Neuron (in vitro differentiated cells): ENCODE data around the gene THADA.

Source experiments
- H2AFZ ChIP-seq: one replicate; pipeline ENCODE4 v1.6.1; 2013; ENCODE audit warnings: low read depth, mild to moderate bottlenecking, inconsistent platforms, low read length, moderate library complexity
- H3K27me3 ChIP-seq: one replicate; pipeline ENCODE4 v1.6.1; 2013; ENCODE audit warnings: low read length; ENCODE audit not compliant: insufficient read depth
- H3K36me3 ChIP-seq: one replicate; pipeline ENCODE4 v1.6.1; 2013; ENCODE audit warnings: low read length; ENCODE audit not compliant: insufficient read depth
- H3K4me1 ChIP-seq: one replicate; pipeline ENCODE4 v1.6.1; 2013; ENCODE audit warnings: low read length; ENCODE audit not compliant: insufficient read depth
- H3K4me3 ChIP-seq: 2 replicates; pipeline ENCODE4 v1.5.1; 2013; ENCODE audit warnings: mild to moderate bottlenecking, low read length, moderate library complexity
- H3K9me3 ChIP-seq: one replicate; pipeline ENCODE4 v1.6.1; 2013; ENCODE audit warnings: low read length

THADA gene

DNA sequence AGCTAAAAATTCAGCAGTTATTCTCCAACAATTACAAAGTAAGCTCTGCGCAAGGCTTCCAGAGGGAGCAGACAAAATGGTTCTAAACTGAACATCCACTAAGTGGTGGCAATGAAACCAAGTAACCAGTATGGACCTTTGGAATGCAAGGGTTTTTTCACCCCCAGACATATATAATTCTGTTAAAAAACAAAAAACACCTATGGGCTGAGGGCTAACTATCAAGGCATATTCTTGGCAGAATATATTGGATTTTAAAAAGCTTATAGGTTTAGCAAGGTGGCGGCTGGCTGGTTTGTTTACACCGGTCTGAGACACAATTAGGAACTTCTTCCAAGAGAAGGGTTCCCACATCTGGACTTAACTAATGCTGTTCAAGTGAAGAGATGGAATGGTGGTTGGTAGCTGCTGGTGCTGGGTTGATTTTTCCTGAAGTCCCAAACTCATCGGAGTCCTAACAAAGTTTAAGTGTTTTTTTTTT, 372.3 kb downstream of the THADA start:
- H3K27me3 ChIP-seq: no peaks in the 10 kb centered on the region
- H2AFZ ChIP-seq: no peak overlapping the region
- H3K9me3 ChIP-seq: no peaks in the 10 kb centered on the region
- peaks cover 54% of the 10 kb centered on the region for H3K4me1 ChIP-seq
- H3K4me3 ChIP-seq: peak overlapping the region; percentile 79
- peaks cover 19% of the 10 kb centered on the region for H3K36me3 ChIP-seq

DNA sequence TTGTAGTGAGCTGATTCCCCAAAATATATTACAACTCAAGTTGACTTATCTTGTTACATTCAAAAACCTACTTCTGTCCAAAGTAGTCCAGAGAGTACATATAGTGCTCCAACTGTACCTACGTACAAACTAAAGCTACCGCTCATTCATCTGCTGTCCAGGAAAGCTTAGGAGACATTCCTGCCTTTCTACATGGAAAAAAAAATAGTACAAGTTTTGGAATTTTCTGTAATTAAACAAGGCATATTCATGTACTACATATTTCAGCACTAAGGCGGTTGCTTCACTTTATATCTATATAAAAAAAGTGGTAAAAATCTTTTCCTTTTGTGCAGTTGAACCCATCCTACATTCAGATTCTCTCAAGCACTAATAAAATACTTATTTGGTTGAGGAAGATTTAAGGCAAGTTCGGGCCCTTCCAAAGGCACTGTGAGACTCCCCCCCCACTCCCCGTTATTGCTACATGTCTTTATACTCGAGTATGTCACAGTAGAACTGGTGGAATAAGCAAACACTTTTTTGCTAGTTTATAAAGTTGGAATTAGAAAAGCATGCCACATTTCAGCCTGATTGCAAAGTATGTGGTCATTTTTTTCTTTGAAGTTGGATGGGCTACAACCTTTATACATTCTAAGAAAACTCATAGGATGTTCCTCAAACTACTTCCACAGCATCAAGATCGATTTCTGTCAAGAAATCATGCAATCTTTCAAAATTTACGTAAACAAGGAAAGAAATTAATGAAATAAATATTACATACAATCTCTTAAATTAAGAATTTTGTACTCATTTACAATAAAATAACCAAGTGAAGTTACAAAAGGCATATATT, 373.1 kb downstream of the THADA start:
- no peaks in the 10 kb centered on the region for H3K27me3 ChIP-seq
- no peak overlapping the region for H2AFZ ChIP-seq
- no peaks in the 10 kb centered on the region for H3K9me3 ChIP-seq
- peaks cover 19% of the 10 kb centered on the region for H3K36me3 ChIP-seq
- H3K4me1 ChIP-seq: peaks cover 55% of the 10 kb centered on the region
- H3K4me3 ChIP-seq: peak overlapping the region; percentile 79

DNA sequence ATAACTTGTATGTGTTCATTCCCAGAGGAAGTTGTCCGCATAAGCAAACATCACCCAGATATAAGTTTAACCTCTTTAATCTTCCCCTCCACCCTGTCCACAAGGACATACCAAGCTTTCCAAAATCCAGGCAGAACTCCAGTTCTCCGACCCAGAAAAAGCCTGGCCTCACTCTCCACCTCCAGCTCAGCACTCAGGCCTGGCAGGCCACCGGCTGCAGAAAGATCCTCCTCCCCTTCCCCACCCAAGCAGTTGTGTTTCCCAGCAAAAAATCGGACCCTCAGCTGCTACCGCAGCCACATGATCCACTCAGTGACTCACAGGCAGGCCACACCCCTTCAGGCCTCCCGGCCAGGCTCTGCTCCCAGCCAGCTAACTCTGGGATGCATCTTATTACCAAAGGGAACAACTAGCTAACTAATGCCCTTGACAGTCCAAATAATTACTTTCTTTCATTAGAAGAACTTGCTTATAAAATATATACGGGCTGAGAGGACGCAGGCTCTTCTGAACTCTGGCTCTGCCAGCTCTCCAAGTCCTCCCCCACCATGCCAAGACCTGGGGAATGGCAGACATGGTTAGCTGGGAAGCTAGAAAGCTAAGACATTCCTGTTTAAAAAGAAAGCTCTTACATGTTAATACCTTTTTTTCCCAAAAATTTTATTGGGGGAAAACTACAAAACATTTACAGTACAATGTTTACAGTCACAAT, 373.9 kb downstream of the THADA start:
- Histone ChIP-seq H3K27me3 (no peaks in the 10 kb centered on the region), H3K9me3 (no peaks in the 10 kb centered on the region), H2AFZ (no peak overlapping the region), H3K4me1 (peaks cover 58% of the 10 kb centered on the region), H3K36me3 (peaks cover 19% of the 10 kb centered on the region), H3K4me3 (peak overlapping the region; percentile 79)

GRCh38 chr2:43221124-43221762, 374.6 kb downstream of the THADA start:
- Histone ChIP-seq H3K9me3 (no peaks in the 10 kb centered on the region), H2AFZ (no peak overlapping the region), H3K4me3 (peak overlapping the region; percentile 79), H3K4me1 (peaks cover 58% of the 10 kb centered on the region), H3K27me3 (no peaks in the 10 kb centered on the region), H3K36me3 (peaks cover 19% of the 10 kb centered on the region)

DNA sequence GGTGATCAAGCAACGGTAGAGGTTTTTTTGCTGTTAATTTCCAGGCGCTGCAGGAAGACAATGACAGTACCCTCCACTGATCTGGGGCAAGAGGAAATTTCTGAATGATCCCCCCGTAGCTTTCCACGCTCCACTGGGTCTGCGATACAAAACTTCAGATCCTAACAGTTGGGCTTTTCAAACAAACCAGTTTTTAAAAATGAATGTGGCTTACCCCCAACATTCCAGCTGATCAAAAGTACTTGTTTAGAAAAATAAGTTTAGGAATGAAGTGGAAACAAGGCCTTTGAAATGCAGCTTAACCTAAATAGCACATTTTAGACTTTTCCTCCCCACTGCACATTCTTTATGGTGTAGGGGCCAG, 375.1 kb downstream of the THADA start:
- H2AFZ ChIP-seq: no peak overlapping the region
- H3K4me1 ChIP-seq: peaks cover 58% of the 10 kb centered on the region
- H3K4me3 ChIP-seq: peak overlapping the region; percentile 79
- peaks cover 19% of the 10 kb centered on the region for H3K36me3 ChIP-seq
- H3K9me3 ChIP-seq: no peaks in the 10 kb centered on the region
- no peaks in the 10 kb centered on the region for H3K27me3 ChIP-seq

- no peaks in the 10 kb centered on the region for H3K27me3 ChIP-seq
- peaks cover 58% of the 10 kb centered on the region for H3K4me1 ChIP-seq
- H3K9me3 ChIP-seq: no peaks in the 10 kb centered on the region
- peaks cover 19% of the 10 kb centered on the region for H3K36me3 ChIP-seq
- peak overlapping the region; percentile 35 for H2AFZ ChIP-seq
- H3K4me3 ChIP-seq: peak overlapping the region; percentile 79
Observed at GRCh38 chr2:43220229-43220751, 375.5 kb downstream of the THADA start.

DNA sequence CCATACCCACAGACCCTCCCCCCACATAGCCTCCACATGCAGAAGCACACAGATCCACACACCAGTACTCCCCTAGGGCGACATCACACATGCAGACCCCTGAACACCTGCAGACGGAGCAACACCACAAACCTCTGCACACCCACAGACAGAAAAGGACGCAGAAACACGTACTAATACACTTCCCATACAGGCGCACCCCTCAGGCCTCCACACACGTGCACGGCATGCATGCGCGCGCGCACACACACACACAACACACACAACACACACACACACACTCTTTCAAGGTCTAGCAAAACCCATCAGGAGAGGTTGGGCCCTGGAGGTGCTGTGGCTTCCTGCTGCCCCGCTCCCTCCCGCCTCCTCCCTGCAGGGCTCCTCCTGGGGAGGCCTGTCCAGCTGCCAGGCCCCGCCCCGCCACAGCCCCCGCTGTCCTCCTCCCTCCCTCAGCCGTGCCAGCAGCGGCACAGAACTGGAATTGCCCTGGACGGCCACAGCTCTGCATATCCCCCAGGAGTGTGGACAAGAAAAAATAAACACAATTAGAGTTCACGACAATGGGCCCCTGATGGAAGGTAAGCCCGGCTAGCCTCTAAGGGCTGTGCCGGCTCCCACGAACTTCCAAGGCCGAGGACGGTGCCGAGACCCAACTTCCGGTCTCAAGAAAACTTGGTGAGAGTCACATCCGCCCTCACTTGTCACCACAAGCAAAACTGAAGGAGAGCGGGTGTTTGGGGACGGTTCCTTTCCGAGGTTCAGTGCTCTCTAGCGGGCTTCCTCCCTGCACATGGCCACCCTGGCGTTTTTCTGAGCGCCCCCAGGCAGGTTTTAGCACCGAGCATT, 376.2 kb downstream of the THADA start:
- Histone ChIP-seq H3K4me1 (peaks cover 58% of the 10 kb centered on the region), H3K9me3 (no peaks in the 10 kb centered on the region), H3K27me3 (no peaks in the 10 kb centered on the region), H3K4me3 (peak overlapping the region; percentile 79), H2AFZ (peak overlapping the region; percentile 35), H3K36me3 (peaks cover 14% of the 10 kb centered on the region)

DNA sequence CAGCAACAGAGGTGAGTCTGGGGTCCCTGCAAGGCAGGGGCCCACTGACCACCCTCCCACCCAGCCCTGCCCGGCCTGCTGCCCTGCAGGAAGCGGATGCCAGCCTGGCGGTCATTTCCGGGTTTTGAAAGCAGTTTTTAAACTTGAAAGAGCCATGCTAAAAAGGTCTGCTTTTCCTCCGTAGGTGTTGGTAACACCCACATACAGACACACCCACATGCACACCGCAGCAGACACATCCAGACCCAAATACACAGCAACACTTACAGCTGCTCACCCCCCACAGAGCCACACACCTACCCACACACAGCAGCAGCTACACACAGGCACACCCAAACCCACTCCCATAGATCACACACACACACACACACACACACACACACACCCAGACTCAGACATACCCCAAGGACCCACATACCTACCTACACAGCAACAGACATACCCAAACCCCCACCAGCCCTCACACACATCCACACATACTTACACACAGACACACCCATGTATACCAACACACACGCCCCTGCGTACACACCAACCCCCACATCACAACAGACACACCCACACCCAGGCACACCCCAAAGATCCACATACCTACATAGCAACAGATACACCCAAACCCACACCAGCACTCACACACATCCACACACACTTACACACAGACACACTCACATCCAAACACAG, 377.0 kb downstream of the THADA start:
- Histone ChIP-seq H3K9me3 (no peaks in the 10 kb centered on the region), H3K27me3 (no peaks in the 10 kb centered on the region), H2AFZ (no peak overlapping the region), H3K36me3 (peaks cover 12% of the 10 kb centered on the region), H3K4me3 (peak overlapping the region; percentile 79), H3K4me1 (peaks cover 58% of the 10 kb centered on the region)

GRCh38 chr2:43218155-43218701, 377.6 kb downstream of the THADA start:
- no peaks in the 10 kb centered on the region for H3K9me3 ChIP-seq
- no peaks in the 10 kb centered on the region for H3K27me3 ChIP-seq
- no peak overlapping the region for H2AFZ ChIP-seq
- peaks cover 8% of the 10 kb centered on the region for H3K36me3 ChIP-seq
- H3K4me1 ChIP-seq: peaks cover 54% of the 10 kb centered on the region
- H3K4me3 ChIP-seq: peak overlapping the region; percentile 21

GRCh38 chr2:43217228-43218154, 378.3 kb downstream of the THADA start:
- Histone ChIP-seq H2AFZ (no peak overlapping the region), H3K36me3 (peaks cover 2% of the 10 kb centered on the region), H3K27me3 (no peaks in the 10 kb centered on the region), H3K9me3 (no peaks in the 10 kb centered on the region), H3K4me1 (peaks cover 46% of the 10 kb centered on the region), H3K4me3 (peak overlapping the region; percentile 21)

DNA sequence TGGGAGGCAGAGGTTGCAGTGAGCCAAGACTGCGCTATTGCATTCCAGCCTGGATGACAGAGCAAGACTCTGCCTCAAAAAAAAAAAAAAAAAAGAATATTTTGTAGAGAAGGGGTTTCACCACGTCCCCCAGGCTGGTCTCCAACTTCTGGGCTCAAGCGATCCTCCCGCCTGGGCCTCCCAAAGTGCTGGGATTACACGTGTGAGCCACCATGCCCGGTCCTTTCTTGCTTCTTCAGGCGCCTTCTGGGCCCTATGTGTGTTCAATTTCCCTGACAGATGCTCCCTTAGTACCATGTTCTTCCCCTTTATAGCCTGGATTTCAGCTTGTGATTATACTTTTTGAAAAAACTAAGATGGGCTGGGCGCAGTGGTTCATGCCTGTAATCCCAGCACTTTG, 379.2 kb downstream of the THADA start:
- Histone ChIP-seq H3K36me3 (no peaks in the 10 kb centered on the region), H3K4me1 (peaks cover 38% of the 10 kb centered on the region), H3K4me3 (no peak overlapping the region), H3K27me3 (no peaks in the 10 kb centered on the region), H3K9me3 (no peaks in the 10 kb centered on the region), H2AFZ (no peak overlapping the region)
